Stimulated activated CD4-positive, alpha-beta T cell treated with anti-CD3 and anti-CD28 coated beads, Interleukin-4, amount 100 ng/mL, for 1 hour (primary cell): Measurements from ENCODE around the gene ANTKMT.
"Not testable (repeated sequence)": the region's sequence is repeated elsewhere in the genome, so short reads cannot be mapped to it uniquely, and the experiment has no call there.

Experiments
- DNase-seq: peaks from one replicate; pipeline ENCODE4 v3.0.0-alpha.2; 2020

Gene ANTKMT

GRCh38 chr16:681746-682427 lies 39.1 kb upstream of the ANTKMT start:
- no peak for DNase-seq

GRCh38 chr16:682493-683395 lies 38.2 kb upstream of the ANTKMT start:
- DNase-seq: no peak

GRCh38 chr16:683396-684070 lies 37.4 kb upstream of the ANTKMT start:
- DNase-seq: no peak

GRCh38 chr16:684071-684794 lies 36.7 kb upstream of the ANTKMT start, which contains the start of gene JMJD8:
Gene JMJD8 (minus strand): TSS chr16:684334. CDS start chr16:684319, 15 bp downstream.
- peak; percentile 99 for DNase-seq

GRCh38 chr16:684961-685696 lies 35.8 kb upstream of the ANTKMT start:
- no peak for DNase-seq

GRCh38 chr16:685967-686366 lies 35.0 kb upstream of the ANTKMT start:
- DNase-seq: no peak

GRCh38 chr16:686459-687260 lies 34.3 kb upstream of the ANTKMT start:
- no peak for DNase-seq

GRCh38 chr16:687499-687898 lies 33.4 kb upstream of the ANTKMT start:
- no peak for DNase-seq

GRCh38 chr16:689175-689897 lies 31.6 kb upstream of the ANTKMT start:
- DNase-seq: no peak

- not testable (repeated sequence) for DNase-seq
These were observed 29.7 kb upstream of the ANTKMT start for GRCh38 chr16:691242-691641.

- no peak for DNase-seq
These were observed 28.4 kb upstream of the ANTKMT start for GRCh38 chr16:692356-693108.

GRCh38 chr16:693364-693763 lies 27.6 kb upstream of the ANTKMT start:
- DNase-seq: no peak

- no peak for DNase-seq
These were observed 27.2 kb upstream of the ANTKMT start for GRCh38 chr16:693766-694165.

- no peak for DNase-seq
These were observed 26.6 kb upstream of the ANTKMT start for GRCh38 chr16:694187-694862.

GRCh38 chr16:694863-695354 lies 26.0 kb upstream of the ANTKMT start:
- DNase-seq: no peak

GRCh38 chr16:695355-696089 lies 25.4 kb upstream of the ANTKMT start:
- peak; percentile 69 for DNase-seq

- DNase-seq: no peak
These were observed 21.9 kb upstream of the ANTKMT start for GRCh38 chr16:698911-699671.
